Frontal cortex (tissue), 4 donors: ENCODE results near the gene NSD1. TPM values are rescaled to one million over a fixed set of nuclear protein-coding genes. Genes with fewer than 3 reads are reported as not detected.

Source experiments
- DNase-seq, 2 donors: peaks; one replicate each; pipeline ENCODE4 v3.0.0; 2012; ENCODE audit warnings: low spot score in 2 of 2
- FAIRE-seq: peaks from 2 replicates; lab custom pipeline; 2012; peaks lifted over from hg19 to GRCh38; lab: Jason Lieb, UNC
- total RNA-seq: library from RNA; depleted of rRNA; stranded (reverse); fragments of >200 nt; gene quantifications from one replicate; pipeline ENCODE4 v1.2.3, GENCODE V29; 2014
- donor health status: control.
- donor health status: control.
- donor health status: control.

Gene NSD1
- total RNA-seq, 1 donor from 2014 or later, result 58.7 TPM

- no peak for DNase-seq
- no peak for FAIRE-seq
Observed at GRCh38 chr5:177313561-177314259, 180.1 kb downstream of the NSD1 start.

GRCh38 chr5:177314376-177315342 is 181.1 kb downstream of the NSD1 start:
- no peak for FAIRE-seq
- DNase-seq, result no peak

GRCh38 chr5:177315411-177315810 is 181.8 kb downstream of the NSD1 start:
- DNase-seq (no peak), FAIRE-seq (no peak)

- no peak for FAIRE-seq
- DNase-seq, result no peak
Observed at GRCh38 chr5:177316005-177316404, 182.4 kb downstream of the NSD1 start.

- FAIRE-seq, result no peak
- peak in 1 of 2 donors; percentile 74 for DNase-seq
Observed at GRCh38 chr5:177317959-177318377, 184.4 kb downstream of the NSD1 start.

- DNase-seq, result no peak
Observed at GRCh38 chr5:177319913-177320588, 186.5 kb downstream of the NSD1 start.

GRCh38 chr5:177320879-177321278 is 187.3 kb downstream of the NSD1 start:
- FAIRE-seq, result no peak

More at GRCh38 chr5:177319913-177320588, 186.5 kb downstream of the NSD1 start:
- FAIRE-seq, result no peak

GRCh38 chr5:177325868-177326381 is 192.4 kb downstream of the NSD1 start:
- FAIRE-seq (no peak), DNase-seq (no peak)

More at GRCh38 chr5:177320879-177321278, 187.3 kb downstream of the NSD1 start:
- DNase-seq, result no peak

- FAIRE-seq (no peak), DNase-seq (no peak)
Observed at GRCh38 chr5:177327539-177328522, 194.3 kb downstream of the NSD1 start.

- DNase-seq (no peak), FAIRE-seq (no peak)
Observed at GRCh38 chr5:177328545-177329231, 195.1 kb downstream of the NSD1 start.

GRCh38 chr5:177329883-177330282 is 196.3 kb downstream of the NSD1 start:
- no peak for DNase-seq

GRCh38 chr5:177330991-177331842 is 197.6 kb downstream of the NSD1 start:
- FAIRE-seq (no peak), DNase-seq (no peak)

More at GRCh38 chr5:177329883-177330282, 196.3 kb downstream of the NSD1 start:
- no peak for FAIRE-seq

GRCh38 chr5:177332031-177332895 is 198.7 kb downstream of the NSD1 start:
- FAIRE-seq, result no peak
- no peak for DNase-seq

- DNase-seq (no peak), FAIRE-seq (no peak)
Observed at GRCh38 chr5:177332896-177333260, 199.3 kb downstream of the NSD1 start.

GRCh38 chr5:177333420-177334154 is 200.0 kb downstream of the NSD1 start:
- DNase-seq, result no peak
- FAIRE-seq, result no peak

GRCh38 chr5:177334155-177334551 is 200.6 kb downstream of the NSD1 start:
- DNase-seq, result no peak
- FAIRE-seq, result no peak
